Stimulated activated CD4-positive, alpha-beta T cell treated with anti-CD3 and anti-CD28 coated beads, TNF-alpha, amount 100 ng/mL, for 48 hours (primary cell): ENCODE data around the gene KLHL29.

Experiments used
- DNase-seq, 3 donors: peaks; one replicate each; pipeline ENCODE4 v3.0.0-alpha.2; 2020; ENCODE audit warnings: low read depth in 3 of 3

Gene KLHL29

DNA sequence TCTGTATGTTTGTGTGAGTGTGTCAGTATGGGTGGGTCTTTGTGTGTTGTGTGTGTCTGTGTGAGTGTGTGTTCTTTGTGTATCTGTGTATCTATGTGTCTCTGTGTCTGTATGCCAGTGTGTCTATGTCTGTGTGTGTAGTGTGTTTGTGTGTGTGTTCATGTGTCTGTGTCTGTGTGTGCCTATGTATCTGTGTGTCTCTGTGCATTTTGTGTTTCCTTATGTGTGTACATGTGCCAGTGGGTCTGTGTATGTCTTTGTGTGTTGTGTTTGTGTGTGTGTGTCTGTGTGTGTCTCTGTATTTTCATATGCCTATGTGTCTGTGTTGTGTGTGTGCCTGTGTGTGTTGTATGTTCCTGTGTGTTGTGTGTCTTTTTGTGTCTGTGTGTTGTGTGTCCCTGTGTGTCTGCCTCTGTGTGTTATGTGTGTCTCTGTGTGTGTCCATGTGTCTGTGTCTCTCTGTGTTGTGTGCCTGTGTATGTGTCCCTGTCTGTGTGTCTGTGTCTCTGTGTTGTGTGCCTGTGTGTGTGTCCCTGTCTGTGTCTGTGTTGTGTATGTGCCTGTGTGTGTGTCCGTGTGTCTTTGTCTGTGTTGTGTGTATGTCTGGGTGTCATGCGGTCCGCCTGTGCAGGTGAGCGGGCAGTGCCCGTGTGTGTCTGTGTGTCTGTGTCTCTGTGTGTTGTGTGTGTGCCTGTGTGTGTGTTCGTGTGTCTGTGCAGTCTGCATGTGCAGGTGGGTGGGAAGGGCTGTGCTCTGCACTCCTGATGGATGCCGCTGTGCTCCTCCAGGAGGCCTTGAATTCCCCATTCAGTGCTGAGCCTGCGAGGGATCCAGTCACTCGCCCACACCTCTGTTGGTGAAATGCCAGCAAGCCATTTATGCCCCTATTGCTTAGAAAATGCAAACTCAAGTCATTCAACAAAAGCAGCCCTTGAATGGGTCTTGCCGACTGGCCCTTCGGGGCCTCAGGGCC, 37.4 kb downstream of the KLHL29 start:
- no peak for DNase-seq

- DNase-seq = no peak
Measured at GRCh38 chr2:23423062-23423872, 38.3 kb downstream of the KLHL29 start.

- no peak for DNase-seq
Measured at GRCh38 chr2:23423873-23424680, 39.1 kb downstream of the KLHL29 start.

GRCh38 chr2:23425338-23425871, 40.4 kb downstream of the KLHL29 start:
- no peak for DNase-seq

DNA sequence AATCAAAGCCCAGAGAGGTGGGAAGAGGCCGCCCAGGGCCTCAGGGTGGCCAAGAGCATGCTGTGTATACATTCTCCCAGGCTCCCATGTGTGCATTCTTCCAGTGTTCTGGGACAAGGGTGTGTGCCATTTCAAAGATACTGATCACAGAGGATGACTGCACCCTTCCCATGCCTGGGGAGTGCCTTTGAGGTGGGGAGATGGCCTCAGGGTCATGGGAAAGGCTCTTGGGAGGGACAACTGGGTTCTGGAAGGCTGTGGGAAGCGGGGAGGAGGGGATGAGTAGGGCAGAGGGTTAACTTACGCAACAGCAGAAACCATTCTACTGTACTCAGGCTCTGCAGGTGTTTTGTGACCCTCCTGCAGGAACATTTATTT, 40.9 kb downstream of the KLHL29 start:
- DNase-seq = no peak

GRCh38 chr2:23426263-23426905, 41.4 kb downstream of the KLHL29 start:
- no peak for DNase-seq

DNA sequence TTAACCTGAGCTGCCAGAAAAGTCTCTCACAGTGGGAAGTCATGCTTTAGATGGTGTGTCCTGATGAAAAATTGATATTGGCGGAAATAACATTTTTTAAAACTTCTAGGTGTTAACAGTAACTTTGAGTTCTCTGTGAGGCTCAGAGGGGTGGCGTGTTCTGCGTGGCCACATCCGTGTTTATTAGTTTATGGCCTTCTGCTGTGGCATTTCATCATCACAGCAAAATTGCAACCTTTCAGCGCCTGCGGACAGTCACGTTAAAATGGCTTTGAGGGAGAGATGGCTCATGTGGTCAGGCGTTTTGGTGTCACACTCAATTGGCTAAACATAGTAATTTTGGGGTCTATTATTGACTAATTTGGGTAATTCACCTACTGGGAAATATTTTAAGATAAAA, 42.4 kb downstream of the KLHL29 start:
- DNase-seq = no peak

DNA sequence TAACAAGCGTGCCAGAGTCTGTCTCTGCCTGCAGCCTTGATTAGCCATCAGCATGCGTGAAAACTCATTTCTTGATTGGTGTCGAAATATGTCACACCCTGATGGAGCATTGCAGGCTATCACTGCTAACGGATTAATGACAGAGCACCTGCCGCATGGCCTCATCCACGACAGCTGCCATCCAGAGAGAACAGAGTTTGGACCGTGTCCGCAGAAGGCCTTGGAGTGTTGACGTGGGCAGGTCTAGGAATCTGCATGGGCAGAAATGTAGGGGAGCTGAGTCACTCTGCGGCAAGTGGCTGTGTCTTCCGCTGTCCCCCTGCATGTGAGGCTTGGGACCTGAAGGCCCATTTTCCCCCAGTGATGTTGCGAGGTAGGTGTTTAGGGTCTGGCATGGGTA, 43.0 kb downstream of the KLHL29 start:
- DNase-seq = no peak

- no peak for DNase-seq
Measured at GRCh38 chr2:23429036-23429435, 44.1 kb downstream of the KLHL29 start.

- DNase-seq = no peak
Measured at GRCh38 chr2:23430263-23430662, 45.3 kb downstream of the KLHL29 start.

DNA sequence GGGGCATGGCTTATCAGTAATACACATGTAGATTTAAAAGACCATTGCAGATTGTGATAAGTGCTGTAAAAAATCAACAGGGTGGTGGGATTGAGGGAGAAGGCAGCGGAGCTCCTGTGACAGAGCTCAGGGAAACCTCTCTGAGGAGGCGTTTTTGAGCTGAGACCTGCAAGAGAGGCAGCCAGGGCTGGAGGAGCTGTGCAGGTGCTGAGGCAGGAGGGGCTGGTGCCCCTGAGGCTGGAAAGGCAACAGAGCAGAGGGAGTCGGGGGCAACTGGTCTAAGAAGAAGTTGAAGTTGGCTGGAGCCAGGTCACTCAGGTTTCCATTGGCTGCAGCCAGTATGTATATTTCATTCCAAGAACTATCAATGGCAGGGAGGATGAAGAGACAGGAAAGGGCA, 47.6 kb downstream of the KLHL29 start:
- DNase-seq = no peak

GRCh38 chr2:23433282-23433681, 48.3 kb downstream of the KLHL29 start:
- no peak for DNase-seq

GRCh38 chr2:23434721-23435121, 49.7 kb downstream of the KLHL29 start:
- DNase-seq = no peak

GRCh38 chr2:23435250-23436035, 50.5 kb downstream of the KLHL29 start:
- DNase-seq = no peak

- DNase-seq = peak; percentile 23 to 48 (median 35)
Measured at GRCh38 chr2:23436346-23437098, 51.5 kb downstream of the KLHL29 start.

DNA sequence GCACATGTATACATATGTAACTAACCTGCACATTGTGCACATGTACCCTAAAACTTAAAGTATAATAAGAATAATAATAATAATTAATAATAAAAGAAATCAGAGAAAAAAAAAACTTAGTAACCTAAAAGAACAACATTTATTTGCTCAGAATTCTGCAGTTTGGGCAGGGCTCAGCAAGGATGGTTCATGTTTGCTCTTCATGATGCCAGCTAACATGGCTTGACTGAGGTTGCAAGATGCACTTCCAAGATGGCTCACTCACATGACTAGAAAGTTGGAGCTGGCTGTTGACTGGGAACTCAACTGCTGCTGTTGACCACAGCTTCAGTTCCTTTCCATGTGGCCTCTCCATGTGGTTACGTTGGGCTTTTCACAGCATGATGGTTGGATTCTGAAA, 56.4 kb downstream of the KLHL29 start:
- DNase-seq = no peak

- DNase-seq = no peak
Measured at GRCh38 chr2:23445450-23445868, 60.5 kb downstream of the KLHL29 start.

DNA sequence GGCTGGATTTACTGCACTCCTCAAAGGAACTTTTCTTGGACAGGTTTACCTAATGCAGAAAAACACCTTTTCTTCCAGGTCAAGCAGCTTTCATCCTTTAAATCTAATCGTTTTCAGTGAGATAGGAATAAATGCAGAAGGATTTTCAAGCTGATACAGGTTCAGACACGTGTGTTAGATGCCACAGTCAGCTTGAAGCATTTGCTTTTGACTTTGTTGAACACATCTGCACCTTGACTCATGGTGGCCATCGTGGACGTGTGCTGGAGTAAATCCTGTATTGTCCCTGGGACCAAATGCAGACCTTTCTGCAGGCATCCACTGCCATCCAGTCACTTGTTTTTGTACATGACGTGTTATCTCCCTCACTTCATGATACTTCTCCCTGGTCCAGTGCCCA, 61.9 kb downstream of the KLHL29 start:
- no peak for DNase-seq

DNA sequence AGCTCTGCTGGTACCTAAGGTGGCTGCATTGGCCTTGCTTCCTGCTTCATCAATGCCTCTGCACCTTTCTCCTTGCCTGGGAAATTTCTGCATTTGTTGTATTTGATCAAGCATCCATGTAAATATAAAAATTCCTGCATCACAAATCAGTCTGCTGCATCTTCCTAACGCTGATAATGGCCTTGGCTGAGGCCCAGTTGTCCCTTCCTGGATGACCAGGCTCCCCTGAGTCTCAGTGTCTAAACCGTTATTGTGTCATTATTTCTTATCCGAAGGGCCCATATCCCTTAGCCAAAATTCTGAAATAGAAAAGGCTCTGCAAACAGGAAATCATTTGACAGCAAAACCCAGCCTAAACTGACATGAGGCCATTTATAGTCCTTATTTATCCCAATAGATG, 62.4 kb downstream of the KLHL29 start:
- no peak for DNase-seq

DNA sequence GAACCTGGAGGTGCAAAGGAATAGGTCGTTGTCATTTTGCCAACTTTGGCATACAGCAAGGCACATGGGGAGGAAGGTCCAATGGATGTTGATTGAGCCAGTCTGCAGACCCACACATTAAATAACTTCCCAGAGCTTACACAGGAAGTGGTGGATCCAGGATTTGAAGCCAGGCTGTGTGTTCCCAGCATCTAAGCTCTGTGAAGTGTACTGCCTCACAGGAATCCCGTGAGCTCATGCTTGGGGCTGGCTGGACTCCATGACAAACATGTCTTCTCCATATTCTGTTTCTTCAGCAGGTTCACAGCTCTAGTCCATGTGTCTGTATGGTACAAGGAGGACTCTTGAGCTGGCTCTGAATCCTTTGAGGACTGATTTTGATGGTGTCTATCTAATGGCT, 63.9 kb downstream of the KLHL29 start:
- DNase-seq = no peak
